ENCODE measurements around the gene SPECC1. TPM values are rescaled to one million over a fixed set of nuclear protein-coding genes. Genes with fewer than 3 reads are reported as not detected.

The SPECC1 gene
- total and polyA plus RNA-seq, 2 of the 13 experiments (the other 11 are each of a cell fraction or from before 2014, with no cell fraction given), result 2.3 to 6.9 TPM

DNA sequence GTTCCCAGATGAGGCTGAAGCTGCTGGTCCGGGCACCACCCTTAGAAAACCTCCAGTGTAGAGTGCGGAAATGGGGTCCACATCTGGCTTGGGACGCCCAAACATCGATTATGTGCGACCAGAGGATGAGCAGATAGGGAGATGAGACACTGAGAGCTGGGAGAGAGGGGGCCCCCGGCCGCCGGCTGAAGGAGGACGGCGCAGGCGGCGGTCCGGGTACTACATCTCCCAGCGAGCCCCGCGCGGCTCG is 182 bp upstream of the SPECC1 start (continued):
- no peak for TF ChIP-seq SAFB2 (CRISPR knock-in tag; IDR thresholded peaks at IDR 0.05; ENCODE audit: borderline replicate concordance, low read depth)
- no peak for TF ChIP-seq LCORL (IDR thresholded peaks at IDR 0.05)
- no peak for TF ChIP-seq LCORL (CRISPR knock-in tag; IDR thresholded peaks at IDR 0.05)
- no peak for TF ChIP-seq ATRX (CRISPR knock-in tag; IDR thresholded peaks at IDR 0.05; ENCODE audit: borderline replicate concordance)

DNA sequence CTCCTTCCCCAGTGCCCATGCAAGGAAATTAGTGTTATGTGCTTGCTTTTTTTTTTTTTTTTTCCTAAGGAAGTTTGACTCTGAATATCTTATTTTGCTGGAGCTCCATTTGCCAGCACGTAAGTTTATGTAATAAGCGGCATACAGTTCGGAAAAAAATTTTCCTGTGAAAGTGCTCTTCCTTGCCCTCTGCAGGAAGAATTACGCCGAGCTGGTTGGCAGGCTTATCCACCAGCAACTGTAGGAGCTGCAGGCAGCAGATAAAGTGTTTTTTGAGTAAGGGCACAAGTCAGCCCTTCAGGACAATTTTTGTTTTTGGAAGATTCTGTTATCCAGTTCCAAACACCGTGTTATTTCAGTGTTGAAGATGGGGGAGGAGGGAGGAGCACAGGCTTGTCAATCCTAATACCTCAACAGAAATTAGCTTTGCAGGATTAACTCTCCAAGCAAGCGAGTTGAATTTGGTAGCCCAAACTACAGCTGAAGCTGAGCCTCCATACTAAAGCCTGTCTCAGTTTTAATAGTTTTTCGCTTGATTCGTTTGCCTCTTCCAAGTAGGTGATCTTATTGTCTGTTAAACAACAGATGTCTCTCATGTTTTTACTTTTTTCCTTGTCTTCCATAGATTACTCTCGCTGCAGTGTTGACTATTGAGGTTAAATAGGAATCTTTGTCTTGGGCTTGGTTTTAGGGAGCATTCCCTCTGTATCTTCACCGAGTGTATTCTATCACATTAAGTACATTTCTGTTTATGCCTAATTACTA is 1.1 kb downstream of the SPECC1 start:
- H3K9me3 ChIP-seq (ENCODE audit: low read length), result no peaks in the 10 kb centered on the region
- no TSS peak for BruUV-seq (replicated peaks)
- no peaks in the 10 kb centered on the region for H3K36me3 ChIP-seq (replicated peaks in 1 of 2; ENCODE audit: control insufficient read depth in 1 of 2, insufficient read depth in 2 of 2, low read length in 2 of 2)
- in situ Hi-C loops (cut with HindIII; ENCODE audit: extremely low pct_ligation_motif_present, low pct_unique_long_range_greater_than_20kb) (no loop called here), intact Hi-C loops (cut with micrococcal nuclease; ENCODE audit: unreplicated experiment) (no loop called here)
- ATAC-seq (peak; percentile 42), DNase-seq (ENCODE audit: low spot score) (peak; percentile 33), FAIRE-seq (peak; percentile 47)
- POLR2A ChIA-PET, result interaction anchor here (0.8 kb wide), 1 partner anchor 18 kb away, joined by 3 read pairs; no protein-coding TSS in a partner anchor
- H3K4me3 ChIP-seq (replicated peaks in 1 of 3; ENCODE audit: insufficient read depth in 1 of 3, low read depth in 2 of 3, low read length in 3 of 3), result peak overlapping the region; percentile 54 to 74 (median 62)
- H3K27ac ChIP-seq (ENCODE audit: extremely low read length, insufficient read depth, low read length), result no peak overlapping the region
- 10% methylated on average over 11 of the region's 11 CpGs for WGBS (ENCODE audit: low lambda C conversion rate)
- CTCF ChIA-PET (ENCODE audit: low intra/inter-chr PET ratio, low total read pairs), result no interaction called here
- no peaks in the 10 kb centered on the region for H3K79me2 ChIP-seq (ENCODE audit: insufficient read depth, low read length)
- H2AFZ ChIP-seq (ENCODE audit: low read length), result no peak overlapping the region
- no peak for TF ChIP-seq ZNF615 (CRISPR knock-in tag; IDR thresholded peaks at IDR 0.05; ENCODE audit: borderline replicate concordance)
- no peak for TF ChIP-seq POLR2A (IDR thresholded peaks at IDR 0.05; ENCODE audit: insufficient read depth in 1 of 2, low read depth in 2 of 2, low read length in 2 of 2)
- no peak for TF ChIP-seq MEIS2 (CRISPR knock-in tag; IDR thresholded peaks at IDR 0.05)
- TF ChIP-seq MTA3 (CRISPR knock-in tag; IDR thresholded peaks at IDR 0.05), result no peak
- TF ChIP-seq NONO (IDR thresholded peaks at IDR 0.05), result no peak
- no peak for TF ChIP-seq NONO (CRISPR knock-in tag; conservative IDR thresholded peaks at IDR 0.05)
- TF ChIP-seq KLF6 (CRISPR knock-in tag; IDR thresholded peaks at IDR 0.05), result no peak
- TF ChIP-seq MIXL1 (CRISPR knock-in tag; IDR thresholded peaks at IDR 0.05), result no peak
- no peak for TF ChIP-seq ZSCAN31 (CRISPR knock-in tag; IDR thresholded peaks at IDR 0.05; ENCODE audit: low read depth)
- TF ChIP-seq ZNF546 (CRISPR knock-in tag; conservative IDR thresholded peaks at IDR 0.05), result 0 out of 2 replicates have a peak, but pooled peaks have one; percentile 6
- TF ChIP-seq PCBP1 (IDR thresholded peaks at IDR 0.05; ENCODE audit: borderline replicate concordance, low read depth, low read length), result no peak
- no peak for TF ChIP-seq SALL1 (CRISPR knock-in tag; IDR thresholded peaks at IDR 0.05)
- no peak for TF ChIP-seq SIN3B (IDR thresholded peaks at IDR 0.05; ENCODE audit: low read length)
- TF ChIP-seq SATB2 (CRISPR knock-in tag; IDR thresholded peaks at IDR 0.05), result no peak
- TF ChIP-seq ZNF850 (CRISPR knock-in tag; conservative IDR thresholded peaks at IDR 0.05), result no peak
- peak; percentile 20; the same call in 1 of the 2 replicates for TF ChIP-seq SMC3 (IDR thresholded peaks at IDR 0.05; ENCODE audit: low read length)
- 0 out of 2 replicates have a peak, but pooled peaks have one; percentile 9 for TF ChIP-seq ZNF800 (CRISPR knock-in tag; IDR thresholded peaks at IDR 0.05)
- no peak for TF ChIP-seq ZNF317 (CRISPR knock-in tag; IDR thresholded peaks at IDR 0.05)
- TF ChIP-seq NFE2 (CRISPR knock-in tag; IDR thresholded peaks at IDR 0.05), result no peak
- peaks cover 20% of the 10 kb centered on the region for H3K4me1 ChIP-seq (ENCODE audit: insufficient read depth, low read length)
- H3K9ac ChIP-seq (ENCODE audit: insufficient read depth, low read depth, low read length), result no peak overlapping the region
- H3K4me2 ChIP-seq (ENCODE audit: low read depth, low read length), result peak overlapping the region; percentile 94
- H3K27me3 ChIP-seq (ENCODE audit: control insufficient read depth in 1 of 2, insufficient read depth in 2 of 2, low read length in 2 of 2), result peaks cover 2 to 30% of the 10 kb centered on the region in 2 experiments; a peak in 4 of 5 replicates
- H4K20me1 ChIP-seq (ENCODE audit: insufficient read depth, low read length), result no peaks in the 10 kb centered on the region
